Measurements from ENCODE around the gene SLC39A11.

DNA sequence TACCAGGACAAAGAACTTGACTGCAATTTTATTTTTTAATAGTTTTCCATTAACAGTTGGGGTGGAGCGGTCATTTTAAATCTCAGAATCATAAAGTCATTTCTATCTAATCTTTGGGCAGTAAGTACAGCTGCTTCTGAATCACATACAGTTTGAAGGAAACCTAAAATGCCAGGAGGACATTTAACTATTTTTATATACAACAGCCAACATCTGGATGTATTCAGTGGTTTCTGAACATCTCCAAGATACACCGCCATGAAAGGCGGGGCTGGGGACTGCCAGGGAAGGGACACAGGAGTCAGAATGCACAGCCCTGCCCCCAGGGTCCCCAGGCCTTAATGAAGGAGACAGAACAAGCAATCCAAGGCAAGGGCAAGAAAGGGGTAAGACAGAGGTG, 392.3 kb downstream of the SLC39A11 start:
- TF ChIP-seq, protein P1, sequence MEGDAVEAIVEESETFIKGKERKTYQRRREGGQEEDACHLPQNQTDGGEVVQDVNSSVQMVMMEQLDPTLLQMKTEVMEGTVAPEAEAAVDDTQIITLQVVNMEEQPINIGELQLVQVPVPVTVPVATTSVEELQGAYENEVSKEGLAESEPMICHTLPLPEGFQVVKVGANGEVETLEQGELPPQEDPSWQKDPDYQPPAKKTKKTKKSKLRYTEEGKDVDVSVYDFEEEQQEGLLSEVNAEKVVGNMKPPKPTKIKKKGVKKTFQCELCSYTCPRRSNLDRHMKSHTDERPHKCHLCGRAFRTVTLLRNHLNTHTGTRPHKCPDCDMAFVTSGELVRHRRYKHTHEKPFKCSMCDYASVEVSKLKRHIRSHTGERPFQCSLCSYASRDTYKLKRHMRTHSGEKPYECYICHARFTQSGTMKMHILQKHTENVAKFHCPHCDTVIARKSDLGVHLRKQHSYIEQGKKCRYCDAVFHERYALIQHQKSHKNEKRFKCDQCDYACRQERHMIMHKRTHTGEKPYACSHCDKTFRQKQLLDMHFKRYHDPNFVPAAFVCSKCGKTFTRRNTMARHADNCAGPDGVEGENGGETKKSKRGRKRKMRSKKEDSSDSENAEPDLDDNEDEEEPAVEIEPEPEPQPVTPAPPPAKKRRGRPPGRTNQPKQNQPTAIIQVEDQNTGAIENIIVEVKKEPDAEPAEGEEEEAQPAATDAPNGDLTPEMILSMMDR (IDR thresholded peaks at IDR 0.05; ENCODE audit: low read depth, low read length, missing input control): no peak
- no peak for TF ChIP-seq JUND (IDR thresholded peaks at IDR 0.05)
- TF ChIP-seq SP1 (IDR thresholded peaks at IDR 0.05): no peak
- no peak for TF ChIP-seq EGR1 (IDR thresholded peaks at IDR 0.05; ENCODE audit: low read depth in 2 of 2)
- TF ChIP-seq TAF1 (conservative IDR thresholded peaks at IDR 0.05): no peak
- no peak for TF ChIP-seq HNF4A (conservative IDR thresholded peaks at IDR 0.05)
- TF ChIP-seq GABPA (IDR thresholded peaks at IDR 0.05 in 1 of 2, conservative IDR thresholded peaks at IDR 0.05 in 1 of 2): no peak
- TF ChIP-seq, protein P2, sequence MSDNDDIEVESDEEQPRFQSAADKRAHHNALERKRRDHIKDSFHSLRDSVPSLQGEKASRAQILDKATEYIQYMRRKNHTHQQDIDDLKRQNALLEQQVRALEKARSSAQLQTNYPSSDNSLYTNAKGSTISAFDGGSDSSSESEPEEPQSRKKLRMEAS (IDR thresholded peaks at IDR 0.05): no peak
- no peak for TF ChIP-seq NR2F2 (IDR thresholded peaks at IDR 0.05)
- no peak for TF ChIP-seq RAD21 (IDR thresholded peaks at IDR 0.05)
- TF ChIP-seq, protein P3, sequence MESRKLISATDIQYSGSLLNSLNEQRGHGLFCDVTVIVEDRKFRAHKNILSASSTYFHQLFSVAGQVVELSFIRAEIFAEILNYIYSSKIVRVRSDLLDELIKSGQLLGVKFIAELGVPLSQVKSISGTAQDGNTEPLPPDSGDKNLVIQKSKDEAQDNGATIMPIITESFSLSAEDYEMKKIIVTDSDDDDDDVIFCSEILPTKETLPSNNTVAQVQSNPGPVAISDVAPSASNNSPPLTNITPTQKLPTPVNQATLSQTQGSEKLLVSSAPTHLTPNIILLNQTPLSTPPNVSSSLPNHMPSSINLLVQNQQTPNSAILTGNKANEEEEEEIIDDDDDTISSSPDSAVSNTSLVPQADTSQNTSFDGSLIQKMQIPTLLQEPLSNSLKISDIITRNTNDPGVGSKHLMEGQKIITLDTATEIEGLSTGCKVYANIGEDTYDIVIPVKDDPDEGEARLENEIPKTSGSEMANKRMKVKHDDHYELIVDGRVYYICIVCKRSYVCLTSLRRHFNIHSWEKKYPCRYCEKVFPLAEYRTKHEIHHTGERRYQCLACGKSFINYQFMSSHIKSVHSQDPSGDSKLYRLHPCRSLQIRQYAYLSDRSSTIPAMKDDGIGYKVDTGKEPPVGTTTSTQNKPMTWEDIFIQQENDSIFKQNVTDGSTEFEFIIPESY (IDR thresholded peaks at IDR 0.05): no peak
- TF ChIP-seq, protein P4, sequence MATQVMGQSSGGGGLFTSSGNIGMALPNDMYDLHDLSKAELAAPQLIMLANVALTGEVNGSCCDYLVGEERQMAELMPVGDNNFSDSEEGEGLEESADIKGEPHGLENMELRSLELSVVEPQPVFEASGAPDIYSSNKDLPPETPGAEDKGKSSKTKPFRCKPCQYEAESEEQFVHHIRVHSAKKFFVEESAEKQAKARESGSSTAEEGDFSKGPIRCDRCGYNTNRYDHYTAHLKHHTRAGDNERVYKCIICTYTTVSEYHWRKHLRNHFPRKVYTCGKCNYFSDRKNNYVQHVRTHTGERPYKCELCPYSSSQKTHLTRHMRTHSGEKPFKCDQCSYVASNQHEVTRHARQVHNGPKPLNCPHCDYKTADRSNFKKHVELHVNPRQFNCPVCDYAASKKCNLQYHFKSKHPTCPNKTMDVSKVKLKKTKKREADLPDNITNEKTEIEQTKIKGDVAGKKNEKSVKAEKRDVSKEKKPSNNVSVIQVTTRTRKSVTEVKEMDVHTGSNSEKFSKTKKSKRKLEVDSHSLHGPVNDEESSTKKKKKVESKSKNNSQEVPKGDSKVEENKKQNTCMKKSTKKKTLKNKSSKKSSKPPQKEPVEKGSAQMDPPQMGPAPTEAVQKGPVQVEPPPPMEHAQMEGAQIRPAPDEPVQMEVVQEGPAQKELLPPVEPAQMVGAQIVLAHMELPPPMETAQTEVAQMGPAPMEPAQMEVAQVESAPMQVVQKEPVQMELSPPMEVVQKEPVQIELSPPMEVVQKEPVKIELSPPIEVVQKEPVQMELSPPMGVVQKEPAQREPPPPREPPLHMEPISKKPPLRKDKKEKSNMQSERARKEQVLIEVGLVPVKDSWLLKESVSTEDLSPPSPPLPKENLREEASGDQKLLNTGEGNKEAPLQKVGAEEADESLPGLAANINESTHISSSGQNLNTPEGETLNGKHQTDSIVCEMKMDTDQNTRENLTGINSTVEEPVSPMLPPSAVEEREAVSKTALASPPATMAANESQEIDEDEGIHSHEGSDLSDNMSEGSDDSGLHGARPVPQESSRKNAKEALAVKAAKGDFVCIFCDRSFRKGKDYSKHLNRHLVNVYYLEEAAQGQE (IDR thresholded peaks at IDR 0.05): no peak
